Measurements from ENCODE around the gene ALLC.
A peak's percentile ranks its signal among the peaks of the same experiment; 100 is the strongest.

The ALLC gene

DNA sequence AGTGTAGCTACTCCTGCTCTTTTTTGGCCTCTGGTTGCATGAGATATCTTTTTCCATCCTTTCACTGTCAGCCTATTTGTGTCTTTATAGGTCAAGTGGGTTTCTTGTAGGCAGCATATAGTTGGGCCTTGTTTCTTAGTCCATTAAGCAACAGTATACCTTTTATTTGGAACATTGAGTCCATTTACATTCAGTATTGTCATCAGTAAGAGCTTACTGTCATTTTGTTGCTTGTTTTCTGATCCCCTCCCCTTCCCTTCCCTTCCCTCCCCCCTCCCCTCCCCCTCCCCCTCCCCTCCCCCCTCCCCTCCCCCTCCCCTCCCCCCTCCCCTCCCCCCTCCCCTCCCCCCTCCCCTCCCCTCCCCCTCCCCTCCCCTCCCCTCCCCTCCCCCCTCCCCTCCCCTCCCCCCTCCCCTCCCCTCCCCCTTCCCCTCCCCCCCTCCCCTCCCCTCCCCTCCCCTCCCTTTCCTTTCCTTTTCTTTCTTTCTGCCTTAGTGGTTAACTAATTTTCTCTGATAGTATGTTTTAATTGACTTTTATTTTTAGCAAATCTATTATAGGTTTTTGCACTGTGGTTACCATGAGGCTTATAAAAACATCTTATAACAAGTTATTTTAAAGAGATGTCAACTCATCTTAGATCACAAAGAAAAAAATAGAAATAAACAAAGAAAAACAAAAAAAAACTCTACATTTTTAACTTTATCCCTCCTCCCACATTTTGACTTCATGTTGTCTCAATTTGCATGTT lies 32.2 kb downstream of the ALLC start:
- H3K27me3 ChIP-seq (ENCODE audit: insufficient read depth, low read depth), result no peaks in the 10 kb centered on the region
- H3K4me2 ChIP-seq, result no peak overlapping the region
- no peak overlapping the region for H3K4me3 ChIP-seq (IDR thresholded peaks at IDR 0.05; ENCODE audit: insufficient read depth, low read depth, low read length)
- H3K9ac ChIP-seq, result no peak overlapping the region
- no peaks in the 10 kb centered on the region for H3K79me2 ChIP-seq (ENCODE audit: insufficient read depth, low read depth)
- no peaks in the 10 kb centered on the region for H3K4me1 ChIP-seq (ENCODE audit: low read depth, poor library complexity, severe bottlenecking)
- H3K27ac ChIP-seq, result no peak overlapping the region
- TF ChIP-seq, protein P1, sequence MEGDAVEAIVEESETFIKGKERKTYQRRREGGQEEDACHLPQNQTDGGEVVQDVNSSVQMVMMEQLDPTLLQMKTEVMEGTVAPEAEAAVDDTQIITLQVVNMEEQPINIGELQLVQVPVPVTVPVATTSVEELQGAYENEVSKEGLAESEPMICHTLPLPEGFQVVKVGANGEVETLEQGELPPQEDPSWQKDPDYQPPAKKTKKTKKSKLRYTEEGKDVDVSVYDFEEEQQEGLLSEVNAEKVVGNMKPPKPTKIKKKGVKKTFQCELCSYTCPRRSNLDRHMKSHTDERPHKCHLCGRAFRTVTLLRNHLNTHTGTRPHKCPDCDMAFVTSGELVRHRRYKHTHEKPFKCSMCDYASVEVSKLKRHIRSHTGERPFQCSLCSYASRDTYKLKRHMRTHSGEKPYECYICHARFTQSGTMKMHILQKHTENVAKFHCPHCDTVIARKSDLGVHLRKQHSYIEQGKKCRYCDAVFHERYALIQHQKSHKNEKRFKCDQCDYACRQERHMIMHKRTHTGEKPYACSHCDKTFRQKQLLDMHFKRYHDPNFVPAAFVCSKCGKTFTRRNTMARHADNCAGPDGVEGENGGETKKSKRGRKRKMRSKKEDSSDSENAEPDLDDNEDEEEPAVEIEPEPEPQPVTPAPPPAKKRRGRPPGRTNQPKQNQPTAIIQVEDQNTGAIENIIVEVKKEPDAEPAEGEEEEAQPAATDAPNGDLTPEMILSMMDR (conservative IDR thresholded peaks at IDR 0.05; ENCODE audit: low read depth, low read length), result no peak
- H2AFZ ChIP-seq (ENCODE audit: low read depth), result no peak overlapping the region
- no peaks in the 10 kb centered on the region for H4K20me1 ChIP-seq (ENCODE audit: insufficient read depth)
- H3K36me3 ChIP-seq (ENCODE audit: insufficient read depth), result no peaks in the 10 kb centered on the region

DNA sequence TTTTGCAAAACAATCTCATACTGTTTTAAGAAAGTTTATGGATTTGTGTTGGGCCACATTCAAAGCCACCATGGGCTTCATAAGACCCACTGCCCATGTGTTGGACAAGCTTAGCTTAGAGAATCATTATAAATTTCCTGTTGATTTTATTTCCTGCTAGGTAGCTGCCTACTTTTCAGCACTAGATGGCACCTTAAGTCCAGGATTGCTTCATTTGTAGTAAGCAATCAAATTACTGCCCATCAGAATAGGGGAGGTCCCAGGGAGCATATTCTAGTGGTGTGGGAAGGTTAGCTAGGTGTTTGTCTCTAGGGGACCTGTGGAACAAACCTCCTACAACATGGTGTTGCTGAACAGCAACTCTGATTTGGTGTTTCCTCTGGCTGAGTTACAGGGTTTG lies 34.4 kb downstream of the ALLC start:
- Histone ChIP-seq H3K4me2 (no peak overlapping the region), H3K27me3 (ENCODE audit: insufficient read depth, low read depth) (no peaks in the 10 kb centered on the region), H3K4me3 (IDR thresholded peaks at IDR 0.05; ENCODE audit: insufficient read depth, low read depth, low read length) (no peak overlapping the region), H3K79me2 (ENCODE audit: insufficient read depth, low read depth) (no peaks in the 10 kb centered on the region), H3K27ac (no peak overlapping the region), H4K20me1 (ENCODE audit: insufficient read depth) (no peaks in the 10 kb centered on the region), H2AFZ (ENCODE audit: low read depth) (no peak overlapping the region), H3K9ac (no peak overlapping the region), H3K36me3 (ENCODE audit: insufficient read depth) (no peaks in the 10 kb centered on the region), H3K4me1 (ENCODE audit: low read depth, poor library complexity, severe bottlenecking) (no peaks in the 10 kb centered on the region)
- TF ChIP-seq, protein P1 (conservative IDR thresholded peaks at IDR 0.05; ENCODE audit: low read depth, low read length), result peak; percentile 45

DNA sequence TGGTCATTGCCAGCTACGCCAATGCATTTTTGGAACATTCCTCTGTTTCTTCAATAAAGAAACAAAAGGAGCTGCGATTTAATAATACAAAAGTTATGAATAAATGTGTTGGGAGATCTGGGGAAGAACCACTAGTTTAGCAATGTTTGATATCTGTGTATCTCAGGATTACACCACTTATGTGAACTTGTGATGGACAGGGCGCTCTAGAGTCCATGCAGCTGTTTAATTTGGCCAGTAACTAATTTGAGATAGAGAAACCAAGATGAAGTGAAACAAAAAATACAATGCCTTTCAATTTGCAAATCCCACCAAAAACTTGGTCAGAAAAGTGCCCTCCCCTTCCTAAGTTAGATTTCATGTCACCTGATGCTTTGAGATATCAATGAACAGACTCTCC lies 38.5 kb downstream of the ALLC start:
- H4K20me1 ChIP-seq (ENCODE audit: insufficient read depth), result no peaks in the 10 kb centered on the region
- TF ChIP-seq, protein P1 (conservative IDR thresholded peaks at IDR 0.05; ENCODE audit: low read depth, low read length), result no peak
- no peak overlapping the region for H3K4me2 ChIP-seq
- H3K27ac ChIP-seq, result no peak overlapping the region
- H3K4me1 ChIP-seq (ENCODE audit: low read depth, poor library complexity, severe bottlenecking), result no peaks in the 10 kb centered on the region
- no peaks in the 10 kb centered on the region for H3K36me3 ChIP-seq (ENCODE audit: insufficient read depth)
- no peak overlapping the region for H3K9ac ChIP-seq
- no peaks in the 10 kb centered on the region for H3K79me2 ChIP-seq (ENCODE audit: insufficient read depth, low read depth)
- no peak overlapping the region for H2AFZ ChIP-seq (ENCODE audit: low read depth)
- no peaks in the 10 kb centered on the region for H3K27me3 ChIP-seq (ENCODE audit: insufficient read depth, low read depth)
- no peak overlapping the region for H3K4me3 ChIP-seq (IDR thresholded peaks at IDR 0.05; ENCODE audit: insufficient read depth, low read depth, low read length)

DNA sequence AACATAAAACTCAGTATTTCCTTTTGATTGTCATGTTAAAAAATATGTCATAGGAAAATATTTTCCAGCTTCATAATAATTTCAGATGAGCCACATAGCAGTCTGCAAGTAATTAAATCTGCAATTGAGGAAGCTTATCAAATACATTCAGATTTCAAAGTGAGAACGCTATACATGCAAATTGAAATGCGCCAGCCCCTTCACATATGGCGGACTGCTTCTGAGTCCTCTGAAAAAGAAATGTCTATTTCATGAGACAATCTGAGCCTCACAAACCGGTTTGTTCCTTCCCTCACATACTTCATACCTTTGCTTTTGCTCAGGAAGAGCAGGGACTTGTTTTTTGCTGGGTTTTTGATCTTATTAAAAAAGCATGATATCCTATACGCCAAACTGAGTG lies 43.1 kb downstream of the ALLC start:
- Histone ChIP-seq H2AFZ (ENCODE audit: low read depth) (no peak overlapping the region), H3K36me3 (ENCODE audit: insufficient read depth) (no peaks in the 10 kb centered on the region), H4K20me1 (ENCODE audit: insufficient read depth) (no peaks in the 10 kb centered on the region), H3K4me3 (IDR thresholded peaks at IDR 0.05; ENCODE audit: insufficient read depth, low read depth, low read length) (no peak overlapping the region), H3K79me2 (ENCODE audit: insufficient read depth, low read depth) (no peaks in the 10 kb centered on the region), H3K27me3 (ENCODE audit: insufficient read depth, low read depth) (no peaks in the 10 kb centered on the region), H3K9ac (no peak overlapping the region), H3K4me1 (ENCODE audit: low read depth, poor library complexity, severe bottlenecking) (no peaks in the 10 kb centered on the region), H3K4me2 (no peak overlapping the region), H3K27ac (no peak overlapping the region)
- TF ChIP-seq, protein P1 (conservative IDR thresholded peaks at IDR 0.05; ENCODE audit: low read depth, low read length), result no peak

Data from KMS-11 (cell line).